ENCODE data around the gene RASAL3. TPM values are rescaled to one million over a fixed set of nuclear protein-coding genes. Genes with fewer than 3 reads are reported as not detected.
"Not testable (repeated sequence)": the region's sequence is repeated elsewhere in the genome, so short reads cannot be mapped to it uniquely, and the experiment has no call there.

The RASAL3 gene
- total RNA-seq, 1 donor from 2014 or later = not detected

DNA sequence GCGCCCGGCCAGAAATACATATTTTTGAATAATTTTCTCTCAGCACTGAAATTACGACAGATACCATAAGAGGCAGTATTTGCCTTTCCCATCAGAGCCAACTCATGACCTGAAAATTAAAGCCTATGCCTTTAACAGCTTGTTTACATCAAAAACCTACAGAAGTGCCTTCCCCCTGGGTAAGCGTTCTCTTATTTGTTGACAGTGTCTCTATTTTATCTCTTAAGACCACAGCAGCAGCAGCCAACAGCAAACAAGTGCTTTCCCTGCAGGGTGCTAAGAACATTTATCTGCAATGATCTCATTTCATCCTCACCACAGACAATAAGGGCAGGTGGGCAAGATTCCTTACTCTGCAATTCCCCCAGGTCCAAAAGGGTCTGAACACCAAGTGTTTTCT lies 51.5 kb downstream of the RASAL3 start:
- H3K4me1 Mint-ChIP-seq (ENCODE audit: low read depth) = peaks cover 32% of the 10 kb centered on the region
- DNase-seq (ENCODE audit: low spot score, unreplicated experiment) = no peak
- no peak for TF ChIP-seq CTCF (IDR thresholded peaks at IDR 0.05; ENCODE audit: unreplicated experiment)
- H3K4me3 Mint-ChIP-seq (ENCODE audit: low read depth) = no peak overlapping the region
- peaks cover 10% of the 10 kb centered on the region for H3K36me3 Mint-ChIP-seq (ENCODE audit: insufficient read depth)
- H3K27ac Mint-ChIP-seq = peak overlapping the region; percentile 88
- H3K27me3 Mint-ChIP-seq = no peaks in the 10 kb centered on the region
- no peaks in the 10 kb centered on the region for H3K9me3 Mint-ChIP-seq (ENCODE audit: low read depth)

DNA sequence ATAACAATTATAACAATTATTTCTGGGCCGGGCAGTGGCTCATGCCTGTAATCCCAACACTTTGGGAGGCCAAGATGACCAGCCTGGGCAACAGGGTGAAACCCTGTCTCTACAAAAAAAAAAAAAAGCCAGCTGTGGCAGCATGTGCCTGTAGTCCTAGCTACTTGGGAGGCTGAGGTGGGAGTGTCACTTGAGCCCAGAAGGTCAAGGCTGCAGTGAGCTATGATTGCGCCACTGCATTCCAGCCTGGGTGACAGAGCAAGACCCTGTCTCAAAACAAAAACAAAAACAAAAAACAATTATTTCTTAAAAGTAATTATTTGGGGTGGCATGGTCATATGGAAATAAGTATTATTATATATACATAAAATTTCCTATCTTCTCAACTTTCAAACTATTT lies 53.0 kb downstream of the RASAL3 start:
- H3K4me3 Mint-ChIP-seq (ENCODE audit: low read depth); H3K27me3 Mint-ChIP-seq; DNase-seq (ENCODE audit: low spot score, unreplicated experiment); H3K27ac Mint-ChIP-seq; H3K9me3 Mint-ChIP-seq (ENCODE audit: low read depth): not testable (repeated sequence)
- Mint-ChIP-seq H3K4me1 (ENCODE audit: low read depth) (peaks cover 20% of the 10 kb centered on the region), H3K36me3 (ENCODE audit: insufficient read depth) (peaks cover 12% of the 10 kb centered on the region)

- no peak for TF ChIP-seq CTCF (IDR thresholded peaks at IDR 0.05; ENCODE audit: unreplicated experiment)
- H3K36me3 Mint-ChIP-seq (ENCODE audit: insufficient read depth) = peaks cover 9% of the 10 kb centered on the region
- H3K4me1 Mint-ChIP-seq (ENCODE audit: low read depth) = peaks cover 2% of the 10 kb centered on the region
- no peak for DNase-seq (ENCODE audit: low spot score, unreplicated experiment)
- H3K4me3 Mint-ChIP-seq (ENCODE audit: low read depth) = no peak overlapping the region
- no peaks in the 10 kb centered on the region for H3K27me3 Mint-ChIP-seq
- peak overlapping the region; percentile 33 for H3K27ac Mint-ChIP-seq
- H3K9me3 Mint-ChIP-seq (ENCODE audit: low read depth) = no peaks in the 10 kb centered on the region
Observed at GRCh38 chr19:15404780-15405211, 59.5 kb downstream of the RASAL3 start.

DNA sequence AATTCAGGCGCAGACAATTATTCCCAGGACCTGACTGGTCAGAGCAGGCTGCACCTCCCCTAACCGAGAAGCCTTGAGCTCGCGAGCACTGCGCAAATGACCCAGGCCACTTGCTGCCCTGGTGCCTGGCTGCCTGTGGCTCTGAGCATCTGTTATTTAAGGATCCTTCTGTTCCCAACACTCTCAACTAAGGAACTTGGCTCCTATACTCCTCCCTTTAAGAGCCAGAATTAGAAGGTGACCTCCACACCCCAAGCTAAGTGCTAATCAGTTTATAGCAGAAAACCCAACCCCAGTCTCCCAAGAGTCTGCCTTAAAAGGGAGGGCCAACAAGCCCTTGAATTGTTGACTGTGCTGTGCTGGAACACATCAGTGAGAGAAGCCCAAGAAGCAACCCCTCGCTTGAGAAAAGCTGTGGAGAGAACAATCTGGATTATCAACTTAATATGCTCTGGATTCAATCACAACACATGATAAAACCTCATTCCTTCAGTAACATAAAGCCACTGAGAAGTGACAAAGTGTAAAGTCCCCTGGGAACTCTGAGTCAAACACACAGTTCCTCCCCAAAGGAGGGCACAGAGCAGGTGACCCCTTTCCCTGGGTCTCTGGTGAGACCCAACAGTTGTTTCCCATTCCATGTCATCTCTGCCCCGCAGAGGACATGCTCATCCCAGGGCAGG lies 60.1 kb downstream of the RASAL3 start:
- Mint-ChIP-seq H3K27me3 (no peaks in the 10 kb centered on the region), H3K27ac (no peak overlapping the region), H3K4me1 (ENCODE audit: low read depth) (peaks cover 2% of the 10 kb centered on the region), H3K4me3 (ENCODE audit: low read depth) (no peak overlapping the region), H3K36me3 (ENCODE audit: insufficient read depth) (peaks cover 7% of the 10 kb centered on the region), H3K9me3 (ENCODE audit: low read depth) (no peaks in the 10 kb centered on the region)
- no peak for TF ChIP-seq CTCF (IDR thresholded peaks at IDR 0.05; ENCODE audit: unreplicated experiment)
- no peak for DNase-seq (ENCODE audit: low spot score, unreplicated experiment)

- no peaks in the 10 kb centered on the region for H3K27me3 Mint-ChIP-seq
- TF ChIP-seq CTCF (IDR thresholded peaks at IDR 0.05; ENCODE audit: unreplicated experiment) = no peak
- no peak overlapping the region for H3K4me3 Mint-ChIP-seq (ENCODE audit: low read depth)
- H3K9me3 Mint-ChIP-seq (ENCODE audit: low read depth) = no peaks in the 10 kb centered on the region
- H3K4me1 Mint-ChIP-seq (ENCODE audit: low read depth) = peaks cover 2% of the 10 kb centered on the region
- no peak for DNase-seq (ENCODE audit: low spot score, unreplicated experiment)
- no peak overlapping the region for H3K27ac Mint-ChIP-seq
- H3K36me3 Mint-ChIP-seq (ENCODE audit: insufficient read depth) = peaks cover 7% of the 10 kb centered on the region
Observed at GRCh38 chr19:15403151-15403531, 61.2 kb downstream of the RASAL3 start.

All from progenitor cell of endocrine pancreas (in vitro differentiated cells).